CD4-positive, alpha-beta T cell treated with Interferon gamma for 1 hour (primary cell): ENCODE data around the gene CD247.

Source experiments
- DNase-seq: peaks from one replicate; pipeline ENCODE4 v3.0.0-alpha.2; 2020

CD247 gene

GRCh38 chr1:167541610-167542009 is 23.3 kb upstream of the CD247 start:
- DNase-seq, result no peak

GRCh38 chr1:167541003-167541402 is 22.7 kb upstream of the CD247 start:
- no peak for DNase-seq

- no peak for DNase-seq
Measured at GRCh38 chr1:167538657-167539056, 20.3 kb upstream of the CD247 start.

- DNase-seq, result peak; percentile 48
Measured at GRCh38 chr1:167533851-167534300, 15.5 kb upstream of the CD247 start.

- DNase-seq, result no peak
Measured at GRCh38 chr1:167532964-167533824, 14.9 kb upstream of the CD247 start.

GRCh38 chr1:167532375-167532774 is 14.0 kb upstream of the CD247 start:
- DNase-seq, result no peak

GRCh38 chr1:167529829-167530474 is 11.6 kb upstream of the CD247 start:
- no peak for DNase-seq

GRCh38 chr1:167528057-167528728 is 9.9 kb upstream of the CD247 start:
- no peak for DNase-seq

- no peak for DNase-seq
Measured at GRCh38 chr1:167526667-167527383, 8.5 kb upstream of the CD247 start.

GRCh38 chr1:167524651-167525050 is 6.3 kb upstream of the CD247 start:
- DNase-seq, result no peak

GRCh38 chr1:167522246-167522645 is 3.9 kb upstream of the CD247 start:
- DNase-seq, result no peak

- no peak for DNase-seq
Measured at GRCh38 chr1:167520711-167521206, 2.4 kb upstream of the CD247 start.

- peak; percentile 81 for DNase-seq
Measured at GRCh38 chr1:167517535-167518330, 596 bp downstream of the CD247 start.

- DNase-seq, result peak; percentile 37
Measured at GRCh38 chr1:167516404-167517388, 1.6 kb downstream of the CD247 start.

- no peak for DNase-seq
Measured at GRCh38 chr1:167515893-167516321, 2.4 kb downstream of the CD247 start.

GRCh38 chr1:167515461-167515860 is 2.9 kb downstream of the CD247 start:
- DNase-seq, result no peak

GRCh38 chr1:167514288-167514687 is 4.0 kb downstream of the CD247 start:
- no peak for DNase-seq

GRCh38 chr1:167512046-167512654 is 6.2 kb downstream of the CD247 start:
- DNase-seq, result no peak

GRCh38 chr1:167511374-167511986 is 6.8 kb downstream of the CD247 start:
- no peak for DNase-seq

GRCh38 chr1:167510881-167511280 is 7.4 kb downstream of the CD247 start:
- no peak for DNase-seq
